HG03354 (cell line): ENCODE measurements around the gene C11orf98.
A peak's percentile ranks its signal among the peaks of the same experiment; 100 is the strongest.
"Not testable (repeated sequence)": the region's sequence is repeated elsewhere in the genome, so short reads cannot be mapped to it uniquely, and the experiment has no call there.

Experiments
- ATAC-seq: cut with Tn5 transposase; IDR thresholded peaks from one replicate; pipeline ENCODE4 v1.9.1; 2021; ENCODE audit warnings: mild to moderate bottlenecking; ENCODE audit not compliant: unreplicated experiment, poor library complexity, severe bottlenecking

Gene C11orf98

DNA sequence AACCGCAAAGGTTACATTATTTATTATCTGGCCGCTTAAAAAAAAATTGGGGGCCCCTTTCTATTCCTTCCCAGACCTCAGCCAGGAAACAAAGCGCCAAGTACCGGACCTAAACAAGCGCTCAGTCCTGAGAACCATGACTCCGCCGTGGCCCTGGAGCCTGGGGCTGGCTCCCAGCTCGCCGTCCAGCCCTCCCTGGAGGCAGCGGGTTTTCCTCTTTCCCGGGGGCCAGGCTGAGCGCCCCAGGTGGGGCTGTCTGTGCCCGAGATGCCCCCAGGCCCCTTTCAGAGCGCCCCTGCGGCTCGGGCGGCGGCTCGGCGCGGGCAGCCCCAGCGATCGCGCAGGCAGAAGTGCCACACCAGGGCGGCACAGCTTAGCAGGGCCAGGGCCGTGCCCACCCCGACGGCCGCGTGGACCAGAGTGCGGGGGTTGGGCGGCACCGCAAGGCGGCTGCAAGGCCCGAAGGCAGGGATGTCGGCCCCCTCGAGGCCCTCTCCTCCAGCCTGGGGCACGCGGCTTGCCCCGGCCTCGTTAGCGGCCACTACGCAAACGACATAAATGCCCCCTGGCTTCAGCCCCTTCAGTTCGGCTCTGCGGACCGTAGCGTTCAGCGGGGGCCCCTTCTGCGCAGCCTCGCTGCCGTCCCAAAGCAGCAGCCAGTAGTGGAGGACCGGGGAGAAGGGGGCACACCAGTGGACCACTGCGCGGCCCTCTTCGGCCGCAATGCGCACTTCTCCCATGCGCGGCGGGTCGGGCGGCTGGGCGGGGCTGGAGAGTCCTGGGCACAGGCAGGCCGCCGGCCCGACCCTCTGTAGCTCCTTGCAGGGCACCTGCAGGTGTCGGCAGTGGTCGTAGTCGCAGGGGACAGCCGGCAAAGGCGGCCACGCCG lies 22.7 kb upstream of the C11orf98 start:
- ATAC-seq = no peak

DNA sequence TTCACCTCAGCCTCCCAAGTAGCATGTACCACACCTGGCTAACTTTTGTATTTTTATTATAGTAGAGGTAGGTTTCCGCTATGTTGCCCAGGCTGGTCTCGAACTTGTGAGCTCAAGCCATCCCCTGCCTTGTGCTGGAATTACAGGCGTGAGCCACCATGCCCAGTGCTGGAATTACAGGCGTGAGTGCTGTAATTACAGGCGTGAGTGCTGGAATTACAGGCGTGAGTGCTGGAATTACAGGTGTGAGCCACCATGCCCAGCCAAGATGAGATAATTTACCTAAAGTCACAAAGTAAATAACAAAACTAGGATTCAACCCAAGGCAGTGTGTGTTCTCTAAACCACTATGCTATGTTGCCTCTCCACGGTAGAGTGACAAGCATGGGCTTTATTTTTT lies 17.5 kb upstream of the C11orf98 start:
- no peak for ATAC-seq

DNA sequence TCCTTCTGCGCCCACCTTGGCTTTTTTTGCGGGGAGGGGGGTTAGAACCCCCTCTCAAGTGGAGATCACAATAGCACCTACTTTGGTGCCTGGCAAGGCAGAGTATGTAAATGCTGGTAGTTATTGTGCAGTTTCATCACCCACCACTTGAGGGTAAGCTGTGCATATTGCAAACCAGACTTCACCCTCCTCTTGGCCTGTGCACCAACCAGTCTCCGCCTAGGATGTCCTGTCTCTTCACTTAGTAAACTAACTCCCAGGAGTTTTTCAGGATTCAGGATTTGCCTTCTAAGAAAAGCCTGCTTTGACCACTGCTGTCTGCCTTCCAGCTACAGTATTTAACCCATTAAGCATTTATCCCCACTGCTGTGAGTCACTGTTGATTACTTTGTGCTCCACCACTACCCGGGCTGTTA lies 15.8 kb upstream of the C11orf98 start:
- peak; percentile 68 for ATAC-seq

DNA sequence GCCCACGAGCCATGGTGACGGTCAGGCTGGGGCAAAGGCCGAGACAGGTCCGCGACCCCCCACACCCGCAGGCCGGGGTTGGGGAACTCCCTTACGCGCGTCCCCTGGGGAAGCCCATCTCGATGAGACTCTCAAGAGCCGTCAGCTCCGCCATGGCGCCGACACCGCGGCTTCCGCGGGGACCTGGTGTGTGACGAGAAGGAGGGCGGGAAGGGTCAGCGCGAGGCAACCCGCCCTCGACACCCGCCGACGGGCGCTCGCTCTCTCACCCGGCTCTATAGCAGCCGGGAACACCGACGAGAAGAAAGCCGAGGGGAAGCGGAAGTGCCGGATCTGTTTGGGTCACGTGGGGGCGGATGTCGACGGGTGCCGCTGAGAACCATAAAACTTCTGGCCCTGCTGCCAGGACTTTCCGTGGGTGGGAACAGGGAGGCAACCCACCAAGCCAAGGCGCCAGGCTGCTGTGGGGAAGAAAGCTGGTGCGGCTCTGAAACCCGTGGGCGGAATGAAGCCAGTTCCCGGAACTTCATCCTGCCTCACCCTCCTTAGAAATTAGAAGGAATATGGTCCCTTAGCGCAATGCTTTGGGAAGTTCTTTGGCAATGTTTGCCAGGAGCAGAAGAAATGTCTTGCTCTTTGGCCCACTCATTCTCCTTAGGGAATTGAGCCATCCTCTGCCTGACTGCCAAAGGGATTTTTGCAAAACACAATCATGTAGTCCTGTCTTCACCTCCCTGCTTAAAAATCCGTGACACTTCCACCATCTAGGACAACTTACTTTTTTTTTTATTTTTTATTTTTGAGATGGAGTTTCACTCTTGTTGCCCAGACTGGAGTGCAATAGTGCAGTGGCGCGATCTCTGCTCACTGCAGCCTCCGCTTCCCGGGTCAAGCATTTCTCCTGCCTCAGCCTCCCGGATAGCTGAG lies 14.0 kb upstream of the C11orf98 start, which contains the start of gene UBXN1:
TSS of gene UBXN1 (minus strand) at position 304 of the 927 bp plus-strand sequence. CDS start at position 154, 150 bp downstream.
- ATAC-seq = peak; percentile 72

DNA sequence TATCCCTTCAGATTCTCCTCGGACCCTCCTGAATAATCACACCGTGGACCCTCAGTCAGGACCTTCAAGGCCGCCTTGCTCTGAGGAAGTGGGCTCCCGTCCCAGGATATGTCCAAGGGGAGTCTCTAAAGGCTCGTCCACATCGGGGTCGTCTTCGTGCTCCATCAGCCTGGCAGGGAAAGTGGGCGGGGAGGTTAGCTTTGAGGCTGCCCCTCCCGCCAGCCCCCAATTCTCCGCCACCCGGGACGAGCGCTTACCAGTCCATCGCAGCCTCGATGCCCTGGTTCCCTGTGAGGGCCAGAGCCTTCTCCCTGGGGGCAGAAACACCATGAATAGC lies 13.4 kb upstream of the C11orf98 start:
- no peak for ATAC-seq

DNA sequence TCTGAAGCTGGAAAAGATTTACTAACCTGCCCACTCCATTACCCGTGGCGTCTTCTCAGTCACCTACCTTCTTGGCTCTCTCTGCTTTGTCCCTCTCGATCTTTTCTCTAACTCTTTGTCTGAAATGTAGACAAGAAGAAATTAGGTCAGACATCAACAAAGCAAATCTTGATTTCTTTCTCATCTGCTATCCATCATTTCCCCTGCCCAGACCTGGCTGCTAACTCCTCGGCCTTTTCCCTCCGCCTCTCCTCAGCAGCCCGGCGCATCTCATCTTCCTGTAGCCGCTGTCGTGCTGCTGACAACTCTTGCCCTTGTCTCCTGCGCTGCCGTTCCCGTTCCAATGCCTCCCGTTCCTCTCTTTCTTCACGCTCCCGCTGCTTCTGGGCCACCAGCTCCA lies 12.7 kb upstream of the C11orf98 start:
- ATAC-seq = no peak

DNA sequence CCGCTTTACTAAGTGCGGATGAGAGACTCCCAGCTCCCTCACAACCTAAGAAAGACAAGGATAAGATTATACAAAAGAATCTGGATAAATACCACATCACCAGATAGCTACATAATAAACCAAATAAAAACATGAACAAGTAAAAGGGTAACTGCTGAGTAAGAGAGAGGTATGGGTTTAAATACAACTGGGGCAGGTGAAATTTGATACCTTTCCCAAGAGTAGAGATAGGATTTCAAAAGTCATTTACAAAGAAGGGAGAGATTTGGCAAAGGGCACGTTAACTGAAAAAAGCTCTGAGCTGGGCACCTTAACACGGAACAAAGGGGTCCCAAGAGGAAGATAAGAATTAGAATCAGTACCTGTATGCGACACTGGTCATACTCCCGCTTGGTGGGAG lies 12.1 kb upstream of the C11orf98 start:
- ATAC-seq = no peak

DNA sequence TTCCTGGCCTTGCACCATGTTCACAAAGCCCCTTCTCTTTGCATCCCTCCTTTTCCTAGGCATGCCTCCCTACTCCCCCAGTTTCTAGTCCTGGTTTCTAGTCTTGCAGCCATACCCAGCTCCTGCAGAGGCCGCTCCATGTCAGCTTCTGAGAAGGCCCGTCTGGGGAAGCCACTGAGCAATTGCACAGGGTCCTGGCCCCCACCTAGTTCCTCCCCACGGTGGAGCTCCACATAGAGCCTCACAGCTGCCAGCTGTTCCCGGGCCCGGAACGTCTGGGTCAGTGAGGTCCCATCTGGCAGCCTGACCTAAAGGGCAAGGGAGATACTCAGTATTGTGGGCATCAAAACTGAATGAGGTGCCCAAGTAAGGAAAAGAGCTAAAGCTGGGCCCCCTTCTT lies 11.7 kb upstream of the C11orf98 start:
- no peak for ATAC-seq

DNA sequence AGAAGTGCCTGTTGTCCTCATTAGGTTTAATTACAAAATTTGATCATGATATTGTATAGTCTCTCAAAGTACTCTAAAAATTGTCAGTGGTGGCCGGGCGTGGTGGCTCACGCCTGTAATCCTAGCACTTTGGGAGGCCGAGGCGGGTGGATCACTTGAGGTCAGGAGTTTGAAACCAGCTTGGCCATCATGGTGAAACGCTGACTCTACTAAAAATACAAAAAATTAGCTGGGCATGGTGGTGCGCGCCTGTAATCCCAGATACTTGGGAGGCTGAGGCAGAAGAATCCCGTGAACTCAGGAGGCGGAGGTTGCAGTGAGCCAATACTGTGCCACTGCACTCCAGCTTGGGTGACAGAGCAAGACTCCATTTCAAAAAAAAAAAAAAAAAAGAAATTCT lies 10.4 kb upstream of the C11orf98 start:
- not testable (repeated sequence) for ATAC-seq

DNA sequence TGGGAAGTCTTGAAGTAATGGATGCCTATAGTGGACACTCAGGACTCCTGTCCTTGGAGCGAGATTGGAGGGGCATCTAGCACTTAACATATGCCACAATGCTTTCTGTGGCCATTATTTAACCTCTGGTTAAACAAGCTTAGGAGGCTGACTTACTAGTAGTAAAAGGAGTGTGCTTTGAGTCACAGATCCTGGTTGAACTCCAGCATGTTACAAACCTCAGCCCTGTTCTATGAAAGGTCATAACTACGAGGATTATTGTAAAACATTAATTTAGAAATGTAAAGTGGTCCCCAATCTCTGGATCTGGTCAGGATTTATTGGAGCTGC lies 8.2 kb upstream of the C11orf98 start:
- no peak for ATAC-seq

DNA sequence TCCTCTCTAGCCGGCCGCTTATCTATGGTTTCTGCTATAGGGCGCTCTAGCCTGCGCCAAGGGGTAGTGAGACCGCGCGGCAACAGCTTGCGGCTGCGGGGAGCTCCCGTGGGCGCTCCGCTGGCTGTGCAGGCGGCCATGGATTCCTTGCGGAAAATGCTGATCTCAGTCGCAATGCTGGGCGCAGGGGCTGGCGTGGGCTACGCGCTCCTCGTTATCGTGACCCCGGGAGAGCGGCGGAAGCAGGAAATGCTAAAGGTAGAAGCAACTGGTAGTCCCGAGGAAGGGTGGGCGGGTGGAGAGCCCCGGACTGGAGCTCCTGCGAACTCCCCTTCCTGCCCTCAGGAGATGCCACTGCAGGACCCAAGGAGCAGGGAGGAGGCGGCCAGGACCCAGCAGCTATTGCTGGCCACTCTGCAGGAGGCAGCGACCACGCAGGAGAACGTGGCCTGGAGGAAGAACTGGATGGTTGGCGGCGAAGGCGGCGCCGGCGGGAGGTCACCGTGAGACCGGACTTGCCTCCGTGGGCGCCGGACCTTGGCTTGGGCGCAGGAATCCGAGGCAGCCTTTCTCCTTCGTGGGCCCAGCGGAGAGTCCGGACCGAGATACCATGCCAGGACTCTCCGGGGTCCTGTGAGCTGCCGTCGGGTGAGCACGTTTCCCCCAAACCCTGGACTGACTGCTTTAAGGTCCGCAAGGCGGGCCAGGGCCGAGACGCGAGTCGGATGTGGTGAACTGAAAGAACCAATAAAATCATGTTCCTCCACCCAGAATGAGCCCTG lies 6.8 kb upstream of the C11orf98 start, which contains the start of the genes LBHD1 and UQCC3:
TSS of gene LBHD1 (minus strand) at position 660 of the 782 bp plus-strand sequence. CDS start 2,236 bp downstream, outside the sequence.
TSS of gene UQCC3 (plus strand) at position 66 of the 782 bp plus-strand sequence. CDS start at position 139, 73 bp downstream.
- ATAC-seq = peak; percentile 69

DNA sequence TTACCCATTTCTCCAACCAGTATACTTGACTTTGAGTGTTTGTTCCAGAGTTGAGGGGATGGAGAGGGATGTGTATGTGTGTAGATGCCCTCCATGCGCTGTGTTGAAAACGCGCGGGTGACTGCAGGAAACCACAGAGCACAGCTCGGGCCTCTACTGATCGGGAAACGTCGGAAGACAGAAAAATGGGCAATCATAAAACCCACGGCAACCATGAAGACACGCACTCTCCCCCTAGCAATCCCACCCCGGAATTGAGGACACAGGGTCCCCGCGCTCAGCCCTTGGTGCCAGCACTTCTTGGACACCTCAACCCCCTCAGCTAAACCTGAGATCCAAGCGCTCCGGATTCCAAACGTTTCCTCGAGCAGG lies 6.2 kb upstream of the C11orf98 start:
- ATAC-seq = no peak

DNA sequence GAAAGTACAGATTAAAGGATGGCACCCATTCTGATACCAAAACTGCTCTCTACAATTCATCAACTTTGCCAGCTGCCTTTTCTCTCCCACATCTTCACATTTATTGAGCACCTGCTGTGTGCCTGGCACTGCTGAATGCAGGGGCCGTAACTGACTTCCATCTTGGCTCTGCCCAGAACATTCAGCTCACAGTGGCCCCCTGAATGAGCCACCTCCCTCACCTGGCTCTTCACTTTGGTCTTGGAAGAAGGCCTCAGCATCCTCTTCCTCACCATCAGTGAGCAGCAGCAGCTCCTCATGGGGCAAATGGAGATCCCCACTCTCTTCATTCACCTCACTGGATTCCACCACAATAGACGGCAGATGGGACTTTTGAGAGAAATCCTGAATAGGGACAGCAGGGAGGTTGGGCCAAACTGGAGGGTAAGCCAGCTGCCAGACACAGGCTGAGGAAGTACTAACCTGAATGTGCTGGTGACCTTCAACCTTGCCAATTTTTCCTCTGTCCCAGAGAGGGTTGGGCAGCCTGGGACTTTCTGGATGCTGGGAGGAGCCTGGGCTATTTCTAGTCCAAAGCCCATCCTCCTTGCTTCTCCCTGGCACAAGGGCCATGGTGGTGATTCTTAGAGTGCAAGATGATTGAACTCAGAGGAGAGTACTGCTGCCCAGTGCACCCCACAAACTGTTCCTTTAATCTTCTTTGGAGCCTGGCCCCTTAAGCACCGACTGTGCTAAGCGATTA lies 4.6 kb upstream of the C11orf98 start:
- no peak for ATAC-seq

DNA sequence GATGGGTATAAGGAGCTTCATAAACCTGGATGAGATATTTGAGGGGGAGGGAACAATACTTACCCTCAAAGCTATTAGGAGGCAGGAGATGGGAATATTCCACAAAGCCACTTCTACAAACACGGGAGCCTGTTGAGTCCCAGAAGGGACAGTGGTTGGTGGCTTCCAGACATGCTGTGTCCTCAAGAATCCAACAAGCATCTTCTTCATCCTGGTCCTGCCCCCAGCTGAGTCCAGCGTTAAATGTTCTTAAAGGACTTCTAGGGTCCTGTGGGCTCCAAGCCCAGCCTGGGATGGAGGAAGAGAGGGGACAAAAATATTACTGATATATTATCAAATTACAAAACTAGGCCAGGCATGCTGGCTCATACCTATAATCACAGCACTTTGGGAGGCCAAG lies 2.5 kb upstream of the C11orf98 start:
- no peak for ATAC-seq

DNA sequence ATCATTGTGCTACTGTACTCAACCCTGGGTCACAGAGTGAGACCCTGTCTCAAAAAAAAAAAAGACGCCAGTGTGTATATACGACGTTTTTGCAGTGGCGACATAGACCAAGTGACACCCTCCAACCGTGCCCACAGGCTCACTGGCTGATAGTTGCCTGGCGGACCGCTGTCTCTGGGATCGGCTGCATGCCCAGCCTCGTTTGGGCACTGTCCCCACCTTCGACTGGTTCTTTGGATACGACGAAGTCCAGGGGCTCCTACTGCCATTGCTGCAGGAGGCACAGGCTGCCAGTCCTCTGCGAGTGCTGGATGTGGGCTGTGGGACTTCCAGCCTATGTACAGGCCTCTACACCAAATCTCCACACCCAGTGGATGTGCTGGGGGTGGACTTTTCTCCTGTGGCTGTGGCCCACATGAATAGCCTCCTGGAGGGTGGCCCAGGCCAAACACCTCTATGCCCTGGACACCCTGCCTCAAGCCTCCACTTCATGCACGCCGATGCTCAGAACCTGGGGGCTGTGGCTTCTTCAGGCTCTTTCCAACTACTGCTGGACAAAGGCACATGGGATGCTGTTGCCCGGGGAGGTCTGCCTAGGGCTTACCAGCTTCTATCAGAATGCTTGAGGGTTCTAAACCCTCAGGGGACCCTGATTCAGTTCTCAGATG lies 1.4 kb upstream of the C11orf98 start:
- no peak for ATAC-seq

DNA sequence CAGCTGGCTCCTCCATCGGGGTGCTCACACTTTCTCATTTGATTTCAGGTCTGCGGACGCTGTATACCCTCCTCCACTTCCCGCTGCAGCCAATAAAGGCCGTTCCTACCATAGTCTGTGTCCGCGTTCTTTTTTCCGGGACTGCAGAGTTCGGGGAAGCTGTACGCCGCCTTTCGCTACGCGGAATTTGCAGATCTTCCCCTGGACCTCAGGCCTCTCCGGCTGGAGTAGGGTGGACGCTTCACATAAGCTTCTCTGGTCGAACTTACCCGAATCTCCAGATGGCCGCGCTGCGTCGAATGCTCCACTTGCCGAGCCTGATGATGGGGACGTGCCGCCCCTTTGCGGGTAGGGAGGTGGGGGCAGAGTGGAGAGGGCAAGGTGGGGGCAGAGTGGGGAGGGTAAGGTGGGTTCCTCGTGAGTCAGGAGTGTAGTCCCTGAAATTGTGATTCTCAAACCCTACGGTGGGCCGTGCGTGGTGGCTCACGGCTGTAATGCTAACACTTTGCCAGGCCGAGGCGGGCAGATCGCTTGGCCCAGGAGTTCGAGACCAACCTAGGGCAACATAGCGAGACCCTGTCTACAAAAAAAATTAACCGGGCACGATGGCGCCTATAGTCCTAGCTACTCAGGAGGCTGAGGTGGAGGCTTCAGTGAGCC lies 719 bp upstream of the C11orf98 start:
- peak; percentile 11 for ATAC-seq

DNA sequence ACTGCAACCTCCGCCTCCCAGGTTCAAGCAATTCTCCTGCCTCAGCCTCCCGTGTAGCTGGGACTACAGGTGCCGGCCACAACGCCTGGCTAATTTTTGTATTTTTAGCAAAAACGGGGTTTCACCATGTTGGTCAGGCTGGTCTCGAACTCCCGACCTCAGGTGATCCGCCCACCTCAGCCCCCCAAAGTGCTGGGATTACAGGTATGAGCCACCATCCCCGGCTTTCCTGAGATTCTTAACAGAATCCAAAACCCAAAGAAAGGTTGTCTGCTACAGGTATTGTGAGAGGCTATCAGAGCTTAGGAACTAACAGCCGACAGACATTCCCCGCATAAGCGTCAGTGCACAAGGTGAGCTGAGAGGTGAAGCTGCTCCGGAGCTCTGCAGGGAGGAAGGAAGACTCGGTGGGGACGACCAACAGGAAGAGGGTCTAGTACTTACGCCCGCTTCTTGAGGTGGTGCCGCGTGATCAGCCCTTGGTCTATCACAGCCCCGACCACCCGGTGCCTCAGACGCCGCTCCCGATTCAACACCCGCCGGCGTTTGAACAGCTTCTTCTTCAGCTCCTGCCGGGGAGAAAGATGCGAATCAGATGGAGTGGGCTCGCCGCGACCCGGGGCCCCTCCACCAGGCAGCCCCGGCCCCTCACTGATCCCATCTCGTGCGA lies 470 bp downstream of the C11orf98 start:
- ATAC-seq = peak; percentile 51
